Mesenchymal stem cell (in vitro differentiated cells and primary cell): ENCODE results near the gene COL11A1.

Source experiments
- DNase-seq: peaks from one replicate; pipeline ENCODE4 v3.0.0-alpha.2; 2013
- H2AFZ ChIP-seq: one replicate; pipeline ENCODE4 v1.6.1; 2013; ENCODE audit warnings: low read depth, mild to moderate bottlenecking, control low read depth, inconsistent platforms, low read length, moderate library complexity
- H2AK5ac ChIP-seq: 2 replicates; pipeline ENCODE4 v1.6.1; 2013; ENCODE audit warnings: low read length, moderate library complexity, mild to moderate bottlenecking, inconsistent platforms; ENCODE audit not compliant: severe bottlenecking
- H2BK120ac ChIP-seq: one replicate; pipeline ENCODE4 v1.6.1; 2013; ENCODE audit warnings: low read depth, mild to moderate bottlenecking, inconsistent platforms, low read length, moderate library complexity
- H2BK12ac ChIP-seq, 2 experiments: one replicate each; pipeline ENCODE4 v1.6.1; 2013; ENCODE audit warnings: inconsistent platforms in 2 of 2, low read length in 2 of 2, mild to moderate bottlenecking in 2 of 2, moderate library complexity in 2 of 2, control low read depth in 1 of 2
- H2BK15ac ChIP-seq: one replicate; pipeline ENCODE4 v1.6.1; 2013; ENCODE audit warnings: mild to moderate bottlenecking, low read depth, inconsistent platforms; ENCODE audit not compliant: poor library complexity, severe bottlenecking
- H2BK5ac ChIP-seq: 2 replicates; pipeline ENCODE4 v1.6.1; 2013; ENCODE audit warnings: low read depth, mild to moderate bottlenecking, low read length, control low read depth, inconsistent platforms; ENCODE audit not compliant: poor library complexity, severe bottlenecking
- H3K14ac ChIP-seq, 2 experiments: one replicate each; pipeline ENCODE4 v1.6.1; 2013; ENCODE audit warnings: inconsistent platforms in 2 of 2, low read length in 2 of 2, control low read depth in 1 of 2, mild to moderate bottlenecking in 1 of 2, moderate library complexity in 1 of 2
- H3K18ac ChIP-seq, 2 experiments: one replicate each; pipeline ENCODE4 v1.6.1; 2013; ENCODE audit warnings: inconsistent platforms in 2 of 2, low read length in 2 of 2, control low read depth in 1 of 2, low read depth in 1 of 2, mild to moderate bottlenecking in 1 of 2
- H3K23ac ChIP-seq, 2 experiments: one replicate each; pipeline ENCODE4 v1.6.1; 2013; ENCODE audit warnings: inconsistent platforms in 2 of 2, low read length in 2 of 2, mild to moderate bottlenecking in 2 of 2, moderate library complexity in 2 of 2, control low read depth in 1 of 2
- H3K27ac ChIP-seq: 2 replicates; pipeline ENCODE4 v1.5.1; 2013; ENCODE audit warnings: mild to moderate bottlenecking, moderate library complexity, low read length, control low read depth, inconsistent platforms; ENCODE audit not compliant: poor library complexity, severe bottlenecking
- H3K27me3 ChIP-seq, 2 experiments: 2 replicates each; pipeline versions ENCODE4 v1.6.1 to v1.7.0; 2013; ENCODE audit warnings: low read length in 2 of 2, mild to moderate bottlenecking in 2 of 2, moderate library complexity in 2 of 2, control low read depth in 1 of 2, inconsistent platforms in 1 of 2; ENCODE audit not compliant: control insufficient read depth in 1 of 2, insufficient read depth in 1 of 2
- H3K36me3 ChIP-seq, 2 experiments: 2 replicates each; pipeline versions ENCODE4 v1.6.1 to v1.7.0; 2013; ENCODE audit warnings: low read length in 2 of 2, control low read depth in 1 of 2, inconsistent platforms in 1 of 2, low read depth in 1 of 2, mild to moderate bottlenecking in 1 of 2; ENCODE audit not compliant: insufficient read depth in 2 of 2, control insufficient read depth in 1 of 2
- H3K4ac ChIP-seq, 2 experiments: one replicate each; pipeline ENCODE4 v1.6.1; 2013; ENCODE audit warnings: inconsistent platforms in 2 of 2, low read length in 2 of 2, mild to moderate bottlenecking in 2 of 2, moderate library complexity in 2 of 2, control low read depth in 1 of 2, low read depth in 1 of 2
- H3K4me1 ChIP-seq: 2 replicates; pipeline ENCODE4 v1.6.1; 2013; ENCODE audit warnings: low read depth, low read length, control low read depth; ENCODE audit not compliant: control insufficient read depth, insufficient read depth
- H3K4me2 ChIP-seq: 2 replicates; pipeline ENCODE4 v1.6.1; 2013; ENCODE audit warnings: low read length, mild to moderate bottlenecking, inconsistent platforms; ENCODE audit not compliant: poor library complexity, severe bottlenecking
- H3K4me3 ChIP-seq, 2 experiments: 2 replicates each; pipeline versions ENCODE4 v1.5.1 to v1.7.0; 2013; ENCODE audit warnings: low read length in 2 of 2, mild to moderate bottlenecking in 2 of 2, control low read depth in 1 of 2, low read depth in 1 of 2; ENCODE audit not compliant: insufficient read depth in 1 of 2
- H3K79me1 ChIP-seq: replicated peaks from 2 replicates; pipeline ENCODE4 v1.6.1; 2013; ENCODE audit warnings: mild to moderate bottlenecking, control low read depth, low read length, inconsistent platforms; ENCODE audit not compliant: poor library complexity, severe bottlenecking
- H3K9ac ChIP-seq: 2 replicates; pipeline ENCODE4 v1.7.0; 2013; ENCODE audit warnings: mild to moderate bottlenecking, low read length, moderate library complexity
- H3K9me3 ChIP-seq: 2 replicates; pipeline ENCODE4 v1.7.0; 2013; ENCODE audit warnings: mild to moderate bottlenecking, low read length; ENCODE audit not compliant: control insufficient read depth
- H4K8ac ChIP-seq: one replicate; pipeline ENCODE4 v1.6.1; 2013; ENCODE audit warnings: inconsistent platforms, mild to moderate bottlenecking, low read length, moderate library complexity
- H4K91ac ChIP-seq: one replicate; pipeline ENCODE4 v1.6.1; 2013; ENCODE audit warnings: mild to moderate bottlenecking, low read length, inconsistent platforms
- WGBS: methylation state at CpG from one replicate; pipeline ENCODE4 v1.1.7; 2013; ENCODE audit warnings: mixed read lengths; 5-methylcytosine and 5-hydroxymethylcytosine counted together

COL11A1 gene

DNA sequence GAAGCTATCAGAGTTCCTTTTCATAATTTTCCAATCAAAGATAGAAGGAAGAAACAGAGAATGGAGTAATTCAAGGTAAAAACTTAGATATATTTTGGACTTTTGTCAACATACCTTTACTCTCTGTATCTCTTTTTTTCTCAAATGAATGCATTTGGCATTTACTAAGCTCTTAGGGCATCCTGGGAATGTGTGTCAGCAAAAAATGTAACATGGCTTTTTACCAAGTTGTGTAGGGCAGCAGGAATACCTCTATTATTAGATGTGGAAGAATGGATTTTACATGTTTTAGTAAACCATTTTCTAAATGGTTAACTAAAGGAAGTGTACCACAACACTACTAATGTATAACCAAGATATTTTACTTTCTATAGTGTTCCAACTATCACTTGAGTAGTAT lies 4.2 kb upstream of the COL11A1 start:
- Histone ChIP-seq H3K9ac (no peak overlapping the region), H3K4me2 (no peak overlapping the region), H2BK15ac (no peak overlapping the region), H4K8ac (no peak overlapping the region), H3K27ac (peak overlapping the region; percentile 29), H3K36me3 (no peaks in the 10 kb centered on the region), H3K27me3 (no peaks in the 10 kb centered on the region), H2AFZ (no peak overlapping the region), H3K79me1 (no peaks in the 10 kb centered on the region), H4K91ac (no peak overlapping the region), H3K4ac (no peak overlapping the region), H3K23ac (no peak overlapping the region), H3K4me1 (no peaks in the 10 kb centered on the region), H3K18ac (no peak overlapping the region), H3K4me3 (no peak overlapping the region), H2BK120ac (no peak overlapping the region), H3K9me3 (no peaks in the 10 kb centered on the region), H2BK5ac (no peak overlapping the region), H3K14ac (no peak overlapping the region), H2BK12ac (no peak overlapping the region), H2AK5ac (no peak overlapping the region)
- DNase-seq, result no peak

DNA sequence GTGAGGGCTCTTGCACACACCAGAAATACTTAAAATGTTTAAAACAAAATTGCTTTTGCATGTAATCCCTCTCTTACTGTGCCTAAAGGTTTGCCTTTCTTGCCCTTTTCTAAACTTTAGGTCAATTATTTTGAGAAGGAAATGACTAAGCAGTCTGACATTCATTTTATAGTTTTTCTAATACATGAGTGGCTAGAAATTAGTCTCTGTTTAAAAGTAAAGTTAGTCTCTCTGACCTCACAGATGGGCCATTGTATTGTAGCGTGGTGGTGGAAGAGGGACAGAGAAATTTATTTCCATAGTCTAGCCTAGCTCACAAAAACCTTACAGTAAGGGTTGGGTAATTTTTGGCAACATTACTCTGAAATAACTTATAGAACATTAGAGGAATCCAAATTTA lies 3.6 kb upstream of the COL11A1 start:
- Histone ChIP-seq H3K9ac (no peak overlapping the region), H3K4me2 (no peak overlapping the region), H3K4me1 (no peaks in the 10 kb centered on the region), H2BK15ac (no peak overlapping the region), H2AK5ac (no peak overlapping the region), H3K18ac (no peak overlapping the region), H3K27me3 (no peaks in the 10 kb centered on the region), H3K9me3 (no peaks in the 10 kb centered on the region), H2BK120ac (no peak overlapping the region), H2BK5ac (no peak overlapping the region), H3K4ac (no peak overlapping the region), H3K79me1 (no peaks in the 10 kb centered on the region), H3K14ac (no peak overlapping the region), H3K27ac (peak overlapping the region; percentile 80), H2AFZ (no peak overlapping the region), H4K8ac (no peak overlapping the region), H3K23ac (no peak overlapping the region), H3K4me3 (no peak overlapping the region), H2BK12ac (no peak overlapping the region), H3K36me3 (no peaks in the 10 kb centered on the region), H4K91ac (no peak overlapping the region)
- WGBS, result 0% methylated on average over 1 of the region's 1 CpG
- no peak for DNase-seq

DNA sequence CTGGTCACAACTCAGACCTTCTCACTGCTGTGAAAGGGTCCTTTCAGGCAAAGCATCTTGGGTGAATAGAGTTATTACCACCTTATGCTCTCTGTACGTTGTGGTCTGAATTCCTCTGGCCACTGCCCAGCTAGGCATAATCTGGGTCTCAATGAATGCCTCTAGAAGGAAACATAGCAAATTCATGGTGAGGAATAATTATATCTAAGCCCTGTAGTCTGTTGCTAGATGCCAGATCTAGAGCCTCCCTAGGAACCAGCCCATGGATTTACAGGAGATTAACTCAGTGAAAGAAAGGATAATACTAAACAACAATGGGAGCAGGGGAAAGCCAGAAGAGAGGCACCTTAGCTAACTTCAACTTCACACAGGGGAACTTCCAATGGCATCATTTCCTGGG lies 2.4 kb upstream of the COL11A1 start:
- no peak overlapping the region for H2BK120ac ChIP-seq
- no peak overlapping the region for H3K4me3 ChIP-seq
- WGBS, result 0% methylated on average over 1 of the region's 1 CpG

DNA sequence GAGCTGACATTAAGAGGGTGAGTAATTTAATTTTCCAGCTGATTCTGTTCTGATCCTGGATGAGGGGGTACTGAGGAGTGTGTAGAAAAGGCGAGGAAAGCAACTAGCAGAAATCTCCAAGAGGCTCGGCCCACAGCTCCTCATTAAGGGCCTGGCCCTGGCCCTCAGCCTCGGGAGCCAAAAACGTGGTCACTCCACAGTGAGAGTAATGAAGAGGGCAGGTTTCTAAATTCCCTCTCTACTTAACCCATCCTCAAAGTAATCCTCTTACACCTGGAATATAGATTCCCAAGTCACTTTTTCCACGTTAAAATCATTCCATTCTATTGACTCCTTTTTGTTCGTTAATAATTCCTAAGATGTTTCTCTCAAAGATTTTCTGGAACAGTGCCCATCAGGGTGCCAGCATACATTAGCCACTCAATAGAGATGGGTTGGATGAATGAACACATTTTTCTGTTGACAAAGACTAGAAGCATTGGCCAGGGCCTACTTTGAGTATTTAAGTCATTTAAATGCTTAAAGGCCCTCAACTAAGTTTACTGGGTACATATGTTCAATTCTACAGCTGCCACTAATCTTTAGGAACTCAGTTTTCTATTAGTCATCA lies 1.1 kb upstream of the COL11A1 start:
- Histone ChIP-seq H3K79me1 (no peaks in the 10 kb centered on the region), H3K23ac (no peak overlapping the region), H3K4me3 (no peak overlapping the region), H3K27me3 (no peaks in the 10 kb centered on the region), H2AFZ (no peak overlapping the region), H3K18ac (no peak overlapping the region), H2BK120ac (no peak overlapping the region), H2BK5ac (no peak overlapping the region), H2BK15ac (no peak overlapping the region), H4K8ac (no peak overlapping the region), H3K9me3 (no peaks in the 10 kb centered on the region), H3K9ac (no peak overlapping the region), H3K4me2 (peak overlapping the region; percentile 57), H2BK12ac (no peak overlapping the region), H3K27ac (peak overlapping the region; percentile 98), H2AK5ac (peak overlapping the region; percentile 35), H3K4ac (no peak overlapping the region), H4K91ac (no peak overlapping the region), H3K4me1 (no peaks in the 10 kb centered on the region), H3K14ac (no peak overlapping the region), H3K36me3 (no peaks in the 10 kb centered on the region)
- 57% methylated on average over 6 of the region's 6 CpGs for WGBS
- no peak for DNase-seq

More for the DNA sequence above, 2.4 kb upstream of the COL11A1 start:
- Histone ChIP-seq H3K9ac (no peak overlapping the region), H2BK5ac (peak overlapping the region; percentile 73), H3K18ac (no peak overlapping the region), H3K4me2 (no peak overlapping the region), H3K9me3 (no peaks in the 10 kb centered on the region), H3K27me3 (no peaks in the 10 kb centered on the region), H3K23ac (no peak overlapping the region), H2AK5ac (peak overlapping the region; percentile 83), H3K14ac (no peak overlapping the region), H4K8ac (no peak overlapping the region), H3K4me1 (no peaks in the 10 kb centered on the region), H3K27ac (peak overlapping the region; percentile 75), H2AFZ (no peak overlapping the region), H2BK12ac (no peak overlapping the region), H3K79me1 (no peaks in the 10 kb centered on the region), H4K91ac (no peak overlapping the region), H2BK15ac (no peak overlapping the region), H3K4ac (no peak overlapping the region), H3K36me3 (no peaks in the 10 kb centered on the region)
- no peak for DNase-seq
